Measurements from ENCODE around the gene HDAC9.

- TF ChIP-seq CTCF (IDR thresholded peaks at IDR 0.05) (no peak), RAD21 (conservative IDR thresholded peaks at IDR 0.05 in 1 of 2, IDR thresholded peaks at IDR 0.05 in 1 of 2) (no peak), TP53 (CRISPR knock-in tag; IDR thresholded peaks at IDR 0.05) (no peak)
Observed at GRCh38 chr7:18491871-18492270, 3.7 kb upstream of the HDAC9 start.
